Coronary artery (tissue), 2 donors: Measurements from ENCODE around the gene KIAA0408.
"Not testable (repeated sequence)": the region's sequence is repeated elsewhere in the genome, so short reads cannot be mapped to it uniquely, and the experiment has no call there.

ENCODE experiments used
- DNase-seq: peaks from one replicate; pipeline ENCODE4 v3.0.0-alpha.2; 2017; ENCODE audit warnings: low spot score
- H3K27ac ChIP-seq, 2 donors: fragments of 200-600 bp; sonication (generic); one replicate each; pipeline ENCODE4 v1.5.1; 2016 to 2019
- H3K4me3 ChIP-seq: fragments of 200-600 bp; sonication (generic); 2 replicates; pipeline ENCODE4 v1.5.1; 2016; ENCODE audit warnings: mild to moderate bottlenecking, moderate library complexity
- TF ChIP-seq, protein P1 (sequence below): fragments of 200-600 bp; sonication (generic); IDR thresholded peaks from one replicate; pipeline ENCODE4 v1.5.1; 2019; ENCODE audit warnings: antibody characterized with exemption

The KIAA0408 gene

DNA sequence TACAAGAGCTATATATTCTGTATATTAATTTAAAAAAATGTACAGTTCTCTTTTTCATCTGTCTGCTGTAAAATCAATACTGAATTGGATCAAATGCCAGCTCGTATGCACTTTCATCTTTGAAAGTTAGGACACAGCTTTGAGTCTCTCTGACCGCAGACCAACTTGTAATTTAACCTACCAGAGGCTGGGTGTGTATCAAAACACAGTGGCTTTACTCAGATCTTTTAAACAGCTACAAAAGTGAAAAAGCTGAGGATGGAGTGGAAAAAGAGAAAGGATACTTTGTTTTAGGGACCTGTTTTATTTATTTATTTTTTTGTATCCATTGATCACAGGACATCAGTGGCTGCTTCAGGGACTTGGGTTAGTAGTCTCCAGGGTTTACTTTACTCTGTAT is 44.1 kb downstream of the KIAA0408 start:
- Histone ChIP-seq H3K4me3 (no peak overlapping the region), H3K27ac (no peak overlapping the region)
- no peak for DNase-seq
- TF ChIP-seq, protein P1, sequence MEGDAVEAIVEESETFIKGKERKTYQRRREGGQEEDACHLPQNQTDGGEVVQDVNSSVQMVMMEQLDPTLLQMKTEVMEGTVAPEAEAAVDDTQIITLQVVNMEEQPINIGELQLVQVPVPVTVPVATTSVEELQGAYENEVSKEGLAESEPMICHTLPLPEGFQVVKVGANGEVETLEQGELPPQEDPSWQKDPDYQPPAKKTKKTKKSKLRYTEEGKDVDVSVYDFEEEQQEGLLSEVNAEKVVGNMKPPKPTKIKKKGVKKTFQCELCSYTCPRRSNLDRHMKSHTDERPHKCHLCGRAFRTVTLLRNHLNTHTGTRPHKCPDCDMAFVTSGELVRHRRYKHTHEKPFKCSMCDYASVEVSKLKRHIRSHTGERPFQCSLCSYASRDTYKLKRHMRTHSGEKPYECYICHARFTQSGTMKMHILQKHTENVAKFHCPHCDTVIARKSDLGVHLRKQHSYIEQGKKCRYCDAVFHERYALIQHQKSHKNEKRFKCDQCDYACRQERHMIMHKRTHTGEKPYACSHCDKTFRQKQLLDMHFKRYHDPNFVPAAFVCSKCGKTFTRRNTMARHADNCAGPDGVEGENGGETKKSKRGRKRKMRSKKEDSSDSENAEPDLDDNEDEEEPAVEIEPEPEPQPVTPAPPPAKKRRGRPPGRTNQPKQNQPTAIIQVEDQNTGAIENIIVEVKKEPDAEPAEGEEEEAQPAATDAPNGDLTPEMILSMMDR: no peak

DNA sequence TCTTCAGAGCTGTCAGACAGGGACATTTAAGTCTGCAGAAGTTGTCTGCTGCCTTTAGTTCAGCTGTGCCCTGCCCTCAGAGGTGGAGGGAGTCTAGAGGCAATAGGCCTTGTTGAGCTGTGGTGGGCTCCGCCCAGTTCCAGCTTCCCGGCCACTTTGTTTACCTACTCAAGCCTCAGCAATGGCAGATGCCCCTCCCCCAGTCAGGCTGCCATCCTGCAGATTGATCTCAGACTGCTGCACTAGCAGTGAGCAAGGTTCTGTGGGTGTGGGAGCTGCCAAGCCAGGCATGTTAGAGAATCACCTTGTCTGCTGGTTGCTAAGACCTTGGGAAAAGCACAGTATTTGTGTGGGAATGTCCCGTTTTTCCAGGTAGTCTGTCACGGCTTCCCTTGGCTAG is 46.1 kb downstream of the KIAA0408 start:
- H3K4me3 ChIP-seq, H3K27ac ChIP-seq, DNase-seq: not testable (repeated sequence)

DNA sequence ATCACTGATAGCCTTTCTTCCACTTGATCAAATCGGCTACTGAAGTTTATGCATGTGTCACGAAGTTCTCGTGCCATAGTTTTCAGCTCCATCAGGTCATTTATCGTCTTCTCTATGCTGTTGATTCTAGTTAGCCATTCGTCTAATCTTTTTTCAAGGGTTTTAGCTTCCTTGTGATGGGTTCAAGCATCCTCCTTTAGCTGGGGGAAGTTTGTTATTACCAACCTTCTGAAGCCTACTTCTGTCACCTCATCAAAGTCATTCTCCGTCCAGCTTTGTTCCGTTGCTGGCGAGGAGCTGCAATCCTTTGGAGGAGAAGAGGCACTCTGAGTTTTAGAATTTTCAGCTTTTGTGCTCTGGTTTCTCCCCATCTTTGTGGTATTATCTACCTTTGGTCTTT is 47.2 kb downstream of the KIAA0408 start:
- H3K27ac ChIP-seq, H3K4me3 ChIP-seq, DNase-seq: not testable (repeated sequence)
